Measurements from ENCODE around the gene SPON2. TPM values are rescaled to one million over a fixed set of nuclear protein-coding genes. Genes with fewer than 3 reads are reported as not detected.
A peak's percentile ranks its signal among the peaks of the same experiment; 100 is the strongest.

The SPON2 gene
- total and polyA plus RNA-seq, 3 donors from 2014 or later = 5.6 to 21.4 (median 7.1) TPM

- TF ChIP-seq CTCF (IDR thresholded peaks at IDR 0.05) (no peak), POLR2A (IDR thresholded peaks at IDR 0.05) (no peak)
- Histone ChIP-seq H3K27ac (no peak overlapping the region), H3K9me3 (no peaks in the 10 kb centered on the region), H3K36me3 (ENCODE audit: low read depth, missing control alignments) (no peaks in the 10 kb centered on the region), H3K4me1 (peaks cover 8% of the 10 kb centered on the region), H3K4me3 (no peak overlapping the region), H3K27me3 (no peaks in the 10 kb centered on the region)
- DNase-seq = peak; percentile 11
- intact Hi-C loops (cut with DNase I; ENCODE audit: low total_unique reads) = no loop called here
- 86 to 92% methylated on average over 12 to 13 of the region's 13 CpGs for WGBS, 2 donors
Measured at GRCh38 chr4:1203026-1203616, 30.7 kb upstream of the SPON2 start.

GRCh38 chr4:1202526-1203011, 30.2 kb upstream of the SPON2 start:
- H3K36me3 ChIP-seq (ENCODE audit: low read depth, missing control alignments) = no peaks in the 10 kb centered on the region
- H3K4me1 ChIP-seq = peaks cover 3% of the 10 kb centered on the region
- DNase-seq = no peak
- no peaks in the 10 kb centered on the region for H3K9me3 ChIP-seq
- H3K4me3 ChIP-seq = no peak overlapping the region
- intact Hi-C loops (cut with DNase I; ENCODE audit: low total_unique reads) = no loop called here
- no peaks in the 10 kb centered on the region for H3K27me3 ChIP-seq
- WGBS, 2 donors = 90 to 92% methylated on average over 5 to 19 of the region's 19 CpGs
- no peak for TF ChIP-seq CTCF (IDR thresholded peaks at IDR 0.05)
- no peak for TF ChIP-seq POLR2A (IDR thresholded peaks at IDR 0.05)
- H3K27ac ChIP-seq = no peak overlapping the region

GRCh38 chr4:1201851-1202525, 29.6 kb upstream of the SPON2 start:
- 77 to 86% methylated on average over 19 to 26 of the region's 26 CpGs for WGBS, 2 donors
- DNase-seq = peak; percentile 56
- intact Hi-C loops (cut with DNase I; ENCODE audit: low total_unique reads) = no loop called here
- H3K9me3 ChIP-seq = no peaks in the 10 kb centered on the region
- H3K4me3 ChIP-seq = no peak overlapping the region
- H3K27ac ChIP-seq = no peak overlapping the region
- TF ChIP-seq POLR2A (IDR thresholded peaks at IDR 0.05) = no peak
- no peak for TF ChIP-seq CTCF (IDR thresholded peaks at IDR 0.05)
- no peaks in the 10 kb centered on the region for H3K4me1 ChIP-seq
- H3K36me3 ChIP-seq (ENCODE audit: low read depth, missing control alignments) = no peaks in the 10 kb centered on the region
- no peaks in the 10 kb centered on the region for H3K27me3 ChIP-seq

GRCh38 chr4:1200425-1201035, 28.1 kb upstream of the SPON2 start:
- Histone ChIP-seq H3K27me3 (no peaks in the 10 kb centered on the region), H3K4me3 (no peak overlapping the region), H3K27ac (no peak overlapping the region), H3K4me1 (no peaks in the 10 kb centered on the region), H3K9me3 (no peaks in the 10 kb centered on the region), H3K36me3 (ENCODE audit: low read depth, missing control alignments) (no peaks in the 10 kb centered on the region)
- peak; percentile 19 for DNase-seq
- WGBS, 2 donors = 38 to 43% methylated on average over 17 to 20 of the region's 20 CpGs
- TF ChIP-seq POLR2A (IDR thresholded peaks at IDR 0.05) (no peak), CTCF (IDR thresholded peaks at IDR 0.05) (no peak)
- intact Hi-C loops (cut with DNase I; ENCODE audit: low total_unique reads) = no loop called here

Measured in testis (tissue), 3 donors.